Measurements from ENCODE around the gene IGFBP5.

GRCh38 chr2:216626875-216627245 is 68.5 kb downstream of the IGFBP5 start:
- TF ChIP-seq CTCF (IDR thresholded peaks at IDR 0.05) (no peak), POLR2AphosphoS5 (IDR thresholded peaks at IDR 0.05) (no peak), POLR2A (IDR thresholded peaks at IDR 0.05) (no peak), EP300 (IDR thresholded peaks at IDR 0.05) (no peak)

Measured in gastroesophageal sphincter (tissue), 3 donors.